NCI-H460 (cell line): ENCODE data around the gene TMEM170B. TPM values are rescaled to one million over a fixed set of nuclear protein-coding genes. Genes with fewer than 3 reads are reported as not detected.

Experiments
- DNase-seq: peaks from one replicate; pipeline ENCODE4 v3.0.0-alpha.2; 2016; ENCODE audit warnings: low read depth; ENCODE audit errors: extremely low read depth
- total RNA-seq: library from RNA; depleted of rRNA; stranded (reverse); fragments of >200 nt; shearing (Covaris generic); gene quantifications from 2 replicates; pipeline ENCODE4 v1.2.3, GENCODE V29; 2014

Gene TMEM170B
- total RNA-seq, 1 experiment from 2014 or later = 15.0 TPM

GRCh38 chr6:11580686-11581405 is 43.3 kb downstream of the TMEM170B start:
- no peak for DNase-seq

- DNase-seq = no peak
These were observed 46.7 kb downstream of the TMEM170B start for GRCh38 chr6:11584244-11584643.

- peak; percentile 34 for DNase-seq
These were observed 48.0 kb downstream of the TMEM170B start for GRCh38 chr6:11585426-11586016.

- no peak for DNase-seq
These were observed 48.6 kb downstream of the TMEM170B start for GRCh38 chr6:11586117-11586516.

- no peak for DNase-seq
These were observed 49.0 kb downstream of the TMEM170B start for GRCh38 chr6:11586536-11586935.

GRCh38 chr6:11589261-11589660 is 51.7 kb downstream of the TMEM170B start:
- DNase-seq = no peak

GRCh38 chr6:11592294-11592906 is 54.9 kb downstream of the TMEM170B start:
- no peak for DNase-seq

- no peak for DNase-seq
These were observed 55.5 kb downstream of the TMEM170B start for GRCh38 chr6:11593096-11593495.

- no peak for DNase-seq
These were observed 58.4 kb downstream of the TMEM170B start for GRCh38 chr6:11595903-11596302.

GRCh38 chr6:11596640-11597237 is 59.2 kb downstream of the TMEM170B start:
- no peak for DNase-seq

- no peak for DNase-seq
These were observed 61.1 kb downstream of the TMEM170B start for GRCh38 chr6:11598687-11599086.

GRCh38 chr6:11600251-11600650 is 62.7 kb downstream of the TMEM170B start:
- no peak for DNase-seq

- DNase-seq = no peak
These were observed 64.4 kb downstream of the TMEM170B start for GRCh38 chr6:11601776-11602605.

GRCh38 chr6:11604215-11604614 is 66.7 kb downstream of the TMEM170B start:
- DNase-seq = no peak

GRCh38 chr6:11604836-11605506 is 67.4 kb downstream of the TMEM170B start:
- no peak for DNase-seq

- DNase-seq = no peak
These were observed 68.0 kb downstream of the TMEM170B start for GRCh38 chr6:11605507-11605905.

GRCh38 chr6:11606332-11606731 is 68.8 kb downstream of the TMEM170B start:
- DNase-seq = no peak

- no peak for DNase-seq
These were observed 69.8 kb downstream of the TMEM170B start for GRCh38 chr6:11607383-11607782.

GRCh38 chr6:11608600-11609323 is 71.2 kb downstream of the TMEM170B start:
- DNase-seq = no peak
